OCI-LY7 (cell line): ENCODE data around the gene LSS. TPM values are rescaled to one million over a fixed set of nuclear protein-coding genes. Genes with fewer than 3 reads are reported as not detected.

ENCODE experiments used
- BruUV-seq: library from RNA; stranded (reverse); fragments of 400-500 nt; replicated peaks from 2 replicates; lab custom pipeline; 2021; lab: Mats Ljungman, UMichigan
- CTCF ChIA-PET: fragments of 300-600 bp; sonication (Branson Sonifier 250); formaldehyde crosslinking; loops from one replicate; lab custom pipeline; 2022; ENCODE audit warnings: antibody characterized with exemption; ENCODE audit not compliant: unreplicated experiment; lab: Charles Lee
- POLR2A ChIA-PET: fragments of 300-600 bp; sonication (Branson Sonifier 250); formaldehyde crosslinking; loops from one replicate; lab custom pipeline; 2022; ENCODE audit warnings: antibody characterized with exemption; lab: Charles Lee
- DNase-seq: peaks from one replicate; pipeline ENCODE4 v3.0.0-alpha.2; 2015; ENCODE audit warnings: low spot score
- H2AFZ ChIP-seq: fragments of 200-600 bp; sonication (generic), shearing (Covaris generic); 2 replicates; pipeline ENCODE4 v1.6.1; 2014; ENCODE audit warnings: mild to moderate bottlenecking, antibody characterized with exemption, low read length, moderate library complexity
- H3K27ac ChIP-seq: fragments of 200-600 bp; sonication (generic); 2 replicates; pipeline ENCODE4 v1.5.1; 2014; ENCODE audit warnings: mixed run types, low read depth, mild to moderate bottlenecking, moderate library complexity, low read length, inconsistent platforms; ENCODE audit not compliant: poor library complexity, severe bottlenecking
- H3K36me3 ChIP-seq: fragments of 200-600 bp; sonication (generic); 2 replicates; pipeline ENCODE4 v1.6.1; 2014; ENCODE audit warnings: mild to moderate bottlenecking, antibody characterized with exemption, low read length, moderate library complexity, mixed read lengths; ENCODE audit not compliant: insufficient read depth
- H3K4me1 ChIP-seq: fragments of 200-600 bp; sonication (generic); 2 replicates; pipeline ENCODE4 v1.5.1; 2014; ENCODE audit warnings: mild to moderate bottlenecking, low read length; ENCODE audit not compliant: insufficient read depth, poor library complexity, severe bottlenecking
- H3K4me2 ChIP-seq: fragments of 200-600 bp; sonication (generic); 2 replicates; pipeline ENCODE4 v1.6.1; 2014; ENCODE audit warnings: mild to moderate bottlenecking, low read length
- H3K4me3 ChIP-seq: fragments of 200-600 bp; sonication (generic); 2 replicates; pipeline ENCODE4 v1.5.1; 2014; ENCODE audit warnings: mild to moderate bottlenecking, low read depth, low read length; ENCODE audit not compliant: poor library complexity, severe bottlenecking
- H3K79me2 ChIP-seq: fragments of 200-600 bp; sonication (generic); 2 replicates; pipeline ENCODE4 v1.6.1; 2016; ENCODE audit warnings: low read depth, mild to moderate bottlenecking, low read length, moderate library complexity, mixed read lengths; ENCODE audit not compliant: insufficient read depth
- H3K9me2 ChIP-seq: fragments of 200-600 bp; sonication (generic); 2 replicates; pipeline ENCODE4 v1.6.1; 2016; ENCODE audit warnings: mild to moderate bottlenecking, low read length, mixed read lengths; ENCODE audit not compliant: insufficient read depth
- H3K9me3 ChIP-seq: fragments of 200-600 bp; sonication (generic); 2 replicates; pipeline ENCODE4 v1.6.1; 2014; ENCODE audit warnings: mild to moderate bottlenecking, mixed run types, low read length, mixed read lengths
- H4K20me1 ChIP-seq: fragments of 200-600 bp; sonication (generic); 2 replicates; pipeline ENCODE4 v1.6.1; 2014; ENCODE audit warnings: mild to moderate bottlenecking, antibody characterized with exemption, low read length, moderate library complexity, mixed read lengths; ENCODE audit not compliant: insufficient read depth
- CTCF ChIP-seq: fragments of 200-600 bp; sonication (generic); conservative IDR thresholded peaks from 2 replicates; pipeline ENCODE4 v1.5.1; 2014; ENCODE audit warnings: mild to moderate bottlenecking, antibody characterized with exemption, low read length, moderate library complexity, mixed read lengths
- EZH2phosphoT487 ChIP-seq: fragments of 200-600 bp; sonication (generic); IDR thresholded peaks from 2 replicates; pipeline ENCODE4 v1.6.1; 2018; ENCODE audit warnings: low read depth, borderline replicate concordance, mild to moderate bottlenecking, mixed run types, antibody characterized with exemption, low read length, moderate library complexity, mixed read lengths
- intact Hi-C: fragments of 100-400 bp; cut with micrococcal nuclease; formaldehyde crosslinking; loops from one replicate; pipeline ENCODE4 v1.10.0; 2022; ENCODE audit not compliant: unreplicated experiment
- total RNA-seq, 2 experiments: library from RNA; depleted of rRNA in 1 of 2; stranded (reverse); fragments of >200 nt in 1 of 2; shearing (Covaris generic) in 1 of 2; gene quantifications; 2 replicates each; pipeline ENCODE4 v1.2.3, GENCODE V29; 2014 to 2022

The LSS gene
- total RNA-seq, 2 experiments from 2014 or later: 45.4 to 137 TPM

- Histone ChIP-seq H3K9me2 (no peaks in the 10 kb centered on the region), H3K4me2 (no peak overlapping the region), H3K4me3 (no peak overlapping the region), H2AFZ (no peak overlapping the region), H4K20me1 (no peaks in the 10 kb centered on the region), H3K4me1 (peaks cover 29% of the 10 kb centered on the region), H3K79me2 (no peaks in the 10 kb centered on the region), H3K27ac (no peak overlapping the region), H3K36me3 (peaks cover 96% of the 10 kb centered on the region), H3K9me3 (no peaks in the 10 kb centered on the region)
- no TSS peak for BruUV-seq
- ChIA-PET POLR2A (no interaction called here), CTCF (no interaction called here)
- no peak for DNase-seq
- intact Hi-C loops: no loop called here
- no peak for TF ChIP-seq CTCF
- TF ChIP-seq EZH2phosphoT487: no peak
These were observed 17.8 kb upstream of the LSS start for GRCh38 chr21:46246345-46246744.

- Histone ChIP-seq H3K36me3 (peaks cover 96% of the 10 kb centered on the region), H2AFZ (no peak overlapping the region), H3K27ac (no peak overlapping the region), H3K9me3 (no peaks in the 10 kb centered on the region), H3K4me1 (peaks cover 19% of the 10 kb centered on the region), H3K79me2 (no peaks in the 10 kb centered on the region), H3K9me2 (no peaks in the 10 kb centered on the region), H3K4me2 (no peak overlapping the region), H3K4me3 (no peak overlapping the region), H4K20me1 (no peaks in the 10 kb centered on the region)
- ChIA-PET POLR2A (no interaction called here), CTCF (no interaction called here)
- DNase-seq: no peak
- intact Hi-C loops: no loop called here
- no TSS peak for BruUV-seq
- TF ChIP-seq CTCF (no peak), EZH2phosphoT487 (no peak)
These were observed 16.8 kb upstream of the LSS start for GRCh38 chr21:46245213-46245915.

- TF ChIP-seq CTCF: no peak
- no peak for TF ChIP-seq EZH2phosphoT487
- Histone ChIP-seq H3K27ac (no peak overlapping the region), H3K36me3 (peaks cover 96% of the 10 kb centered on the region), H3K4me2 (no peak overlapping the region), H3K4me1 (peaks cover 11% of the 10 kb centered on the region), H3K79me2 (no peaks in the 10 kb centered on the region), H3K9me3 (no peaks in the 10 kb centered on the region), H3K9me2 (no peaks in the 10 kb centered on the region), H3K4me3 (no peak overlapping the region), H2AFZ (no peak overlapping the region), H4K20me1 (no peaks in the 10 kb centered on the region)
- no TSS peak for BruUV-seq
- ChIA-PET POLR2A (no interaction called here), CTCF (no interaction called here)
- no peak for DNase-seq
- intact Hi-C loops: no loop called here
These were observed 16.0 kb upstream of the LSS start for GRCh38 chr21:46244602-46245001.
